C4-2B (cell line): Measurements from ENCODE around the gene MED9.

Source experiments
- CTCF ChIP-seq: fragments of 450-650 bp; conservative IDR thresholded peaks from 2 replicates; pipeline ENCODE4 v1.5.1; 2017; ENCODE audit warnings: mild to moderate bottlenecking
- ZFX ChIP-seq: fragments of 450-650 bp; IDR thresholded peaks from 2 replicates; pipeline ENCODE4 v1.6.1; 2017

GRCh38 chr17:17506181-17506741, 29.5 kb downstream of the MED9 start:
- no peak for TF ChIP-seq CTCF
- TF ChIP-seq ZFX, result no peak
